GM12892 (cell line): ENCODE results near the gene DIPK1C.

Experiments used
- POLR2A ChIP-seq: IDR thresholded peaks from 2 replicates; pipeline ENCODE4 v1.6.1; 2011; ENCODE audit warnings: low read depth, low read length, control low read depth
- TAF1 ChIP-seq: IDR thresholded peaks from 2 replicates; pipeline ENCODE4 v1.6.1; 2011; ENCODE audit warnings: low read depth, mild to moderate bottlenecking, control low read depth, low read length, borderline replicate concordance

- no peak for TF ChIP-seq TAF1
- no peak for TF ChIP-seq POLR2A
These were observed 37.4 kb upstream of the DIPK1C start for GRCh38 chr18:74494514-74494913.
